Skeletal muscle tissue (tissue), 4 donors: ENCODE results near the gene PPIL6. TPM values are rescaled to one million over a fixed set of nuclear protein-coding genes. Genes with fewer than 3 reads are reported as not detected.

Experiments
- H3K27ac ChIP-seq: one replicate; pipeline ENCODE4 v1.7.0; 2013; ENCODE audit warnings: mild to moderate bottlenecking, low read depth, low read length, inconsistent platforms
- H3K27me3 ChIP-seq, 3 donors: one replicate each; pipeline ENCODE4 v1.7.0; 2013; ENCODE audit warnings: low read length in 3 of 3; ENCODE audit not compliant: control insufficient read depth in 3 of 3, insufficient read depth in 3 of 3
- H3K36me3 ChIP-seq, 3 donors: one replicate each; pipeline ENCODE4 v1.7.0; 2013; ENCODE audit warnings: low read length in 3 of 3; ENCODE audit not compliant: control insufficient read depth in 3 of 3, insufficient read depth in 3 of 3
- H3K4me1 ChIP-seq, 3 donors: one replicate each; pipeline ENCODE4 v1.7.0; 2013; ENCODE audit warnings: low read length in 3 of 3, mild to moderate bottlenecking in 3 of 3; ENCODE audit not compliant: control insufficient read depth in 3 of 3, insufficient read depth in 3 of 3
- H3K4me3 ChIP-seq, 3 donors: one replicate each; pipeline ENCODE4 v1.7.0; 2013; ENCODE audit warnings: low read length in 3 of 3
- H3K9ac ChIP-seq, 3 donors: one replicate each; pipeline ENCODE4 v1.7.0; 2013; ENCODE audit warnings: low read length in 3 of 3, mild to moderate bottlenecking in 3 of 3, moderate library complexity in 2 of 3, low read depth in 1 of 3
- H3K9me3 ChIP-seq, 3 donors: one replicate each; pipeline ENCODE4 v1.7.0; 2013; ENCODE audit warnings: low read length in 3 of 3; ENCODE audit not compliant: control insufficient read depth in 3 of 3
- total RNA-seq: library from RNA; depleted of rRNA; stranded (reverse); fragments of >200 nt; gene quantifications from one replicate; pipeline ENCODE4 v1.2.3, GENCODE V29; 2014
- donor health status: Osteomylitis.

PPIL6 gene
- total RNA-seq, 1 donor from 2014 or later, result 15.7 TPM

GRCh38 chr6:109417646-109418045 is 22.8 kb downstream of the PPIL6 start:
- Histone ChIP-seq H3K36me3 (no peaks in the 10 kb centered on the region), H3K27ac (no peak overlapping the region), H3K4me1 (no peaks in the 10 kb centered on the region), H3K4me3 (no peak overlapping the region), H3K9me3 (no peaks in the 10 kb centered on the region), H3K27me3 (no peaks in the 10 kb centered on the region), H3K9ac (no peak overlapping the region)

DNA sequence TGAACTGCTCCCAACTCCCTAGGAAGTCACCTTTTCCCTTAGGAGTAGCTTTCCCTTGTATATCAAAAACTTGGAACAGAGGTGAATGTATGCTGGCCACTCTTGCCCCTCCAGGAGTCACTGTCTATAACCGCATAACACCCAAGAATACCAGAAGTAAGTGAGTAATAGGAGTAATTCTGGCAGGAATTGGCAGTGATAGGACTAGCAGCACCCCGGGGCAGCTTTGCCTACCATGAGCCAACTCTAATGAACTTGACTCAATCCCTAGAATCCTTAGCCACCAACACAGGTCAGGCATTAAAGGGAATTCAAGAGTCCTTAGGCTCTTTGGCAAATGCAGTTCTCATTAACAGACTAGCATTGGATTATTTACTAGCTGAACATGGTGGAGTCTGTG is 29.4 kb downstream of the PPIL6 start:
- Histone ChIP-seq H3K36me3 (no peaks in the 10 kb centered on the region), H3K27ac (no peak overlapping the region), H3K4me1 (no peaks in the 10 kb centered on the region)

GRCh38 chr6:109406196-109406595 is 34.2 kb downstream of the PPIL6 start:
- H3K4me1 ChIP-seq, result no peaks in the 10 kb centered on the region
- no peak overlapping the region for H3K27ac ChIP-seq
- no peak overlapping the region for H3K4me3 ChIP-seq
- H3K9ac ChIP-seq, result no peak overlapping the region
- H3K36me3 ChIP-seq, result no peaks in the 10 kb centered on the region
- no peaks in the 10 kb centered on the region for H3K9me3 ChIP-seq
- no peaks in the 10 kb centered on the region for H3K27me3 ChIP-seq

More for the DNA sequence above, 29.4 kb downstream of the PPIL6 start:
- Histone ChIP-seq H3K27me3 (no peaks in the 10 kb centered on the region), H3K4me3 (no peak overlapping the region), H3K9me3 (no peaks in the 10 kb centered on the region), H3K9ac (no peak overlapping the region)

GRCh38 chr6:109397020-109397419 is 43.4 kb downstream of the PPIL6 start:
- no peaks in the 10 kb centered on the region for H3K27me3 ChIP-seq
- no peaks in the 10 kb centered on the region for H3K9me3 ChIP-seq
- H3K36me3 ChIP-seq, result no peaks in the 10 kb centered on the region
- no peak overlapping the region for H3K4me3 ChIP-seq
- no peak overlapping the region for H3K27ac ChIP-seq
- H3K9ac ChIP-seq, result no peak overlapping the region
- H3K4me1 ChIP-seq, result no peaks in the 10 kb centered on the region

DNA sequence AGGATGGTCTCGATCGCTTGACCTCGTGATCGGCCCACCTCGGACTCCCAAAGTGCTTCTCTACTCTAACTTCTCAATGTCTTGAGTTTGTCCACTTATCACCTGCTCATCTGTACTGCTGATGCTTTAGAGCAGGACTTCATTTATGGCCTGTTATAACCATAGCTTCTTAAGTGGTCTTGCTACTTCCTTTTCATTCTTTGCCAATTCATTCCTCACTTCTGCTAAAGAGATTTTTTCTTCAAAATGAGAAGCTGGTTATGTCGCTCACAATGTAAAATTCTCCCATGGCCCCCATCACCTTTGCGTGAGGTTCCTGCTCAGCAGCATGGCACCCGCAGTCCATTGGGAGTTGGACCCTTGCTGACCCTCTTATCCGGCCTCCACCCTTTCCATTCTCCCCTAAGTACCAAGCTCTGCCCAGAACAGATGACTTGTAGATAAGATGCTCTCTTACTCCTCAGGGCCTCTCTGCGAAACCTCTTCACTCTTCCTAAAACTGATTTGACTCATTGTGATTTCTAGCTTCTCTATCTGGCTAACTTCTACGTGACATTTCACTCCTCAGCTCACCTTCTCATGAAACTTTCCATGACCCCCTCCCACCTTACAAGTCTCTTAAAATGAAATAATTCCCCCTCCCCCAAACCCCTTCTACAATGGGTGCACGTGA is 44.2 kb downstream of the PPIL6 start:
- H3K9ac ChIP-seq, result no peak overlapping the region
- no peak overlapping the region for H3K4me3 ChIP-seq
- H3K27ac ChIP-seq, result no peak overlapping the region
- H3K27me3 ChIP-seq, result no peaks in the 10 kb centered on the region
- no peaks in the 10 kb centered on the region for H3K4me1 ChIP-seq
- H3K9me3 ChIP-seq, result no peaks in the 10 kb centered on the region
- no peaks in the 10 kb centered on the region for H3K36me3 ChIP-seq

GRCh38 chr6:109393886-109394281 is 46.5 kb downstream of the PPIL6 start:
- H3K4me1 ChIP-seq, result peaks cover 0 to 4% (median 0%) of the 10 kb centered on the region in 3 donors
- H3K27me3 ChIP-seq, result no peaks in the 10 kb centered on the region
- no peak overlapping the region for H3K27ac ChIP-seq
- H3K9ac ChIP-seq, result no peak overlapping the region
- no peaks in the 10 kb centered on the region for H3K36me3 ChIP-seq
- no peak overlapping the region for H3K4me3 ChIP-seq
- H3K9me3 ChIP-seq, result no peaks in the 10 kb centered on the region

DNA sequence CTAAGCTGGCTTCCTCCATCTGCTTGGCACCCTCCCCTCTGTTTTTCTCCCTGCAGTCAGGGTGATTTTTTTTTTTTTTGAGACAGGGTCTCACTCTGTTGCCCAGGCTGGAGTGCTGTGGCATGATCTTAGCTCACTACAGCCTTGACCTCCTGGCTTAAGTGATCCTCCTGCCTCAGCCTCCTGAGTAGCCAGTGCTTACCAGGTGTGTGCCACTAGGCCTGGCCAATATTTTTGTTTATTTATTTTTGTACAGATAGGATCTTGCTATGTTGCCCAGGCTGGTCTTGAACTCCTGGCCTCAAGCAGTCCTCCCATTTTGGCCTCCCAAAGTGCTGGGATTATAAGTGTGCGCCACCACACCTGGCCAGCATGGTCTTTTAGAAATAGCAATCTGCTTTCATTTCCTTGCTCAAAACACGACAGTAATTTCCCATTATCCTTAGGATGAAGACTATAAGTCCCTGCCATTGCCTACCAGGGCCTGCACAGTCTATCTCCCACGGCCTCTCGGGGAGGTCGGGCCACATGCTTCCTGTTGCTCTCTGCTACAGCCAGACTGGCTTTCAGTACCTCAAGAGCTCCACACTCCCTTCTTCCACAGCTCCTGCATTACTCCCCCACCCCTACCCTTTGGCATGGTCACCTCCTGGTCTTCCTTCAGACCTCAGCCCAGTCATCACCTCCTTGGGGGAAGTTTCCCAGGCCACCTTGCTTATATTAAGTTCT is 47.1 kb downstream of the PPIL6 start:
- Histone ChIP-seq H3K27ac (no peak overlapping the region), H3K4me3 (no peak overlapping the region), H3K9ac (no peak overlapping the region), H3K27me3 (no peaks in the 10 kb centered on the region), H3K36me3 (no peaks in the 10 kb centered on the region), H3K4me1 (peaks cover 0 to 4% (median 0%) of the 10 kb centered on the region in 3 donors), H3K9me3 (no peaks in the 10 kb centered on the region)

DNA sequence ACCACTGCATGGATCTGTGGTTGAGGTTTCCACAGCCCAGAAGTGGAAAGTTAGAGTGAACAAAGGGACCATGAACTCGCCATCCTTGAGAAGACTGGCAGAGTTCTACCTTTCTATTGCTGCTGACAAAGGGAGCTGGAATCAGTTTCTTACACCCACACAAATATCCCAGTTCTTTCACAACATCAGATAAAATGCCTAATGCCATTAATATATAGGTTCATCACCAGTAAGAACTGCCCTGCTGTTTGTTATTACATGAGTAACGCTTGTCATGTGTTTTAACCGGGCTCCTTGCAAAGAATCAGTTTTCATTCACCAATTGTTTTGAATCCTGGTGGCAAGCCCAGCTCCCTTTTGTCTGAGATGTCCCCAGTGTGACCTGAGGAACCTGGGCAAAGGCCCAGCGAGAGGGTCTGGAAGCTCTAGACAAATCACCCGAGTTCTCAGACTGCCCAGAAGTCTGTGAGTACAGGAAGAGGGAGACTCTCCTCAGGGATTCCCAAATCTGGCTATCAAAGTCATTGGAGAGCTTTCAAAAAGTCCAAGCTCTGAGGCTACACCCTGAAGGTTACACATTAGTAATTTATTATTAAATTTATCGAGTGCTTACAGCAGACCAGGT is 50.7 kb downstream of the PPIL6 start:
- H3K4me3 ChIP-seq, result no peak overlapping the region
- no peaks in the 10 kb centered on the region for H3K9me3 ChIP-seq
- H3K27ac ChIP-seq, result no peak overlapping the region
- peak overlapping the region in 1 of 3 donors; percentile 19 for H3K9ac ChIP-seq
- no peaks in the 10 kb centered on the region for H3K36me3 ChIP-seq
- no peaks in the 10 kb centered on the region for H3K27me3 ChIP-seq
- H3K4me1 ChIP-seq, result peaks cover 0 to 4% (median 4%) of the 10 kb centered on the region in 3 donors

DNA sequence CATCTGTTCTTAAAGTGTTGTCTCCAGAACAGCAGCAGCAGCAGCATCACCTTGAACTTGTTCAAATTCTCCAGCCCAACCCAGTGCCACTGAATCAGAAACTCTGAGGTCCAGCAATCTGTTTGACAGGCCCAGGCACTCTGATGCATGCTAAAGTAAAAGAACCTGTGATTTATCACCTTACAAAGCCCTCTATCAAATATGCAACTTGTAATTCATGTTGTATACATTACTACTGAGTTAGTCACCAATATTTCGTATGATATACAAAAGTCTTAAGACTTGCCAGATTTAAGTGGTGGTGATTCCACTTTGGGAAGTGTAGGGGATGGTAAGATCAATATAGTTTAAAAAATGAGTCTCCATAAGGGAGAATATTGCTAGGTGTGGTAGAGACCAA is 52.2 kb downstream of the PPIL6 start:
- no peak overlapping the region for H3K4me3 ChIP-seq
- no peak overlapping the region for H3K27ac ChIP-seq
- H3K27me3 ChIP-seq, result no peaks in the 10 kb centered on the region
- H3K9me3 ChIP-seq, result no peaks in the 10 kb centered on the region
- no peak overlapping the region for H3K9ac ChIP-seq
- peaks cover 3 to 9% (median 7%) of the 10 kb centered on the region in 3 donors for H3K4me1 ChIP-seq
- no peaks in the 10 kb centered on the region for H3K36me3 ChIP-seq

- H3K36me3 ChIP-seq, result peaks cover 0 to 5% (median 0%) of the 10 kb centered on the region in 3 donors
- peak overlapping the region; percentile 93 to 100 (median 98) for H3K9ac ChIP-seq
- H3K4me3 ChIP-seq, result peak overlapping the region; percentile 93 to 99 (median 98)
- H3K27me3 ChIP-seq, result no peaks in the 10 kb centered on the region
- H3K9me3 ChIP-seq, result no peaks in the 10 kb centered on the region
- H3K27ac ChIP-seq, result peak overlapping the region; percentile 98
- H3K4me1 ChIP-seq, result peaks cover 13 to 26% (median 20%) of the 10 kb centered on the region in 3 donors
Measured at GRCh38 chr6:109383438-109383940, 56.9 kb downstream of the PPIL6 start.
